Fibroblast of skin of back (primary cell): ENCODE data around the gene MGAT2. TPM values are rescaled to one million over a fixed set of nuclear protein-coding genes. Genes with fewer than 3 reads are reported as not detected.

Experiments
- DNase-seq: peaks from one replicate; pipeline ENCODE4 v3.0.0-alpha.2; 2013
- polyA plus RNA-seq, 2 experiments: library from polyadenylated mRNA; unstranded; fragments of 120-200 nt; gene quantifications; one replicate each; pipeline ENCODE4 v1.2.1, GENCODE V29; 2013; ENCODE audit not compliant: insufficient read length in 2 of 2

The MGAT2 gene
- polyA plus RNA-seq (2013, experiment 1 of 2; ENCODE audit: insufficient read length): 50.1 TPM
- polyA plus RNA-seq (2013, experiment 2 of 2; ENCODE audit: insufficient read length): 33.8 TPM

- peak; percentile 99 for DNase-seq
Observed at GRCh38 chr14:49620182-49621113, at the start of gene MGAT2, which contains the start of gene RPL36AL. MGAT2 (plus strand) TSS chr14:49620799; CDS start chr14:49621269, 470 bp downstream. RPL36AL (minus strand) TSS chr14:49620626; CDS start chr14:49619104, 1,522 bp downstream.

DNA sequence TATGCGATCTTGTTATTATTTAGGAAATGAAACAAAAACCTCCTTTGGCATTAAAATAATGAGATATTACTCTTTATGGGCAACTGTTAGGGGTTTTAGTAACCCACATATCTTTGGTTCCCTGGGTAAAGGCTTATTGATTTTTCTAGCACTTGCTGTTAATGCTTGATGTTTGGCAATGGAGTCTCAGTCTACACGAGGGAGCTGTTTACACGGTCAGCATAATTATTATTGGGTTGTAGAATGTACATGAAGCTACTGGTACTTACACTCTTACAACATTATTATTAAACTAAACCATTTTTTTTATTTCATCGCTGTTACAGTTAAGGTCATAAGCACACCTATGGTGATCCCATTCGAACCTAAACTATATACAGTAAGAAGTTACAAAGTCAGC lies 46.6 kb upstream of the MGAT2 start:
- DNase-seq: no peak

- DNase-seq: no peak
Observed at GRCh38 chr14:49578141-49578540, 42.5 kb upstream of the MGAT2 start.

DNA sequence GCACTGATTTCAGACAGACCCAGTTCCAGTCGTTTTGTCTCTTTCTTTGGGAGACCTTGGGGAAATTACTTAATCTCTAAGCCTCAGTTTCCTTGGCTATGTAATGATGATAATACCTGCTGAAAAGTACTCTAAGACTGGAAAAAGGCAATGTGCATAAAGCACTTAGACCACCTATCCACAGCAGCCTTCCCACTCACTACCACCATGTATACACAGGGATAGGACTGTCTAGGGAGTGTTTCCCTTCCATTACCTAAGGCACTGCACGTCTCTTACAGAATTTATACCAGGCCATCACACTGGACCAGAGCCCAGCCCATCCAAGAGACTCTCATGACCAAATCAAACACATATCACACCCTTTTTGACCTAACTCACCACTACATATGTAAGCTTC lies 40.8 kb upstream of the MGAT2 start:
- no peak for DNase-seq

GRCh38 chr14:49581209-49582112 lies 39.1 kb upstream of the MGAT2 start:
- DNase-seq: no peak

DNA sequence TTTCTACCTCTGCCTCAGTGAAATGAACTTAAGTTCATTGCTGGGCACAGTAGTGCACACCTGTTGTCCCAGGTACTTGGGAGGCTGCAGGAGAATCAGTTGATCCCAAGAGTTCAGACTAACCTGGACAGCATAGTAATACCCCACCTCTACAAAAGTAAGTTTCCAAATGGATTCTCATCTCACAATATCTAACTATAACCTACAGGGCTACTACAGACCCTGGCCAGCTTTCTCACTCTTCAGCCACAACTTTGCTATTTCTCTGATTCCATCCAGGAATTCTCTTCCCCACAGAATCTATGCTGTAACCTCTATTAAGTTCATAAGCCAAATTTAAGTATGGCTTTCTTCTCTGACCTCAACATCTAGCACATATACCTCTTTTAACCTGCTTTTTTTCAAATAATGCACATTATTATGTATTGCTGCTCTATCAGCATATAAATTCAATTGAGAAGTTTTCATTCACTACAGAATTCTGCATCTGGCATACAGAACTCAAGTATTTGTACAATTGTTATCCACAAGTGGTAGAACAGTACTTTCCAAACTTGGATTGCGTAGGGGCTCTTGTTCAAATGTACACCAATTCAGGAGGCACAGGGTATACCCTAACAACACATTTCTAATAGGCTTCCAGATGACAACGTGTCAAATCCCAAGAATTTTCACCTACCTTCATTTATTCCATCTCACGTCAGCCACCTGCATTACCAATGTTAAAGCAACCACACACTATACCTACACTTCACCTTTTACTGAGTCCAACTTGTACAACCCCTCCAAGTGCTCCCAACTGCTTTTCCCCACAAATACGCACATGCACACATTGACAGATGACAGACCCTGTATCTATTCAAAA lies 38.3 kb upstream of the MGAT2 start:
- DNase-seq: no peak

DNA sequence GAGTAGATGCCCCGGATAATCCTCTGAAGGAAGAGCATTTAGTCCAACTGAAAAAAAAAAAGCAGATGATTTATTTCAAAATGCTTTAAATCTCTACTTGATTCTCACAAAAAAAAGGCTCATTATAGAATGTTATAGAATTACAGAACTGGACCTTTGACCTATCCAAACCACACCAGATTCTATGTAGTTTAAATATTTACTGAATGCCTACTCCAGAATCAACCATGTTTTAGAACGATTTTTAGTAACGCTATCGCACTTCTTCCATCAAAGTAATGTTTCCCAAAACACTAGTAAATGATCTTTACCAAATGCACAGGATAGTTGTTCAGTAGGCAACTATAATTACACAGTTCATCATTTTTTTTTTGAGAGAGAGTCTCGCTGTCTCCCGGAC lies 37.0 kb upstream of the MGAT2 start:
- no peak for DNase-seq

- DNase-seq: no peak
Observed at GRCh38 chr14:49584058-49584457, 36.5 kb upstream of the MGAT2 start.

- peak; percentile 21 for DNase-seq
Observed at GRCh38 chr14:49584981-49585640, 35.5 kb upstream of the MGAT2 start.

DNA sequence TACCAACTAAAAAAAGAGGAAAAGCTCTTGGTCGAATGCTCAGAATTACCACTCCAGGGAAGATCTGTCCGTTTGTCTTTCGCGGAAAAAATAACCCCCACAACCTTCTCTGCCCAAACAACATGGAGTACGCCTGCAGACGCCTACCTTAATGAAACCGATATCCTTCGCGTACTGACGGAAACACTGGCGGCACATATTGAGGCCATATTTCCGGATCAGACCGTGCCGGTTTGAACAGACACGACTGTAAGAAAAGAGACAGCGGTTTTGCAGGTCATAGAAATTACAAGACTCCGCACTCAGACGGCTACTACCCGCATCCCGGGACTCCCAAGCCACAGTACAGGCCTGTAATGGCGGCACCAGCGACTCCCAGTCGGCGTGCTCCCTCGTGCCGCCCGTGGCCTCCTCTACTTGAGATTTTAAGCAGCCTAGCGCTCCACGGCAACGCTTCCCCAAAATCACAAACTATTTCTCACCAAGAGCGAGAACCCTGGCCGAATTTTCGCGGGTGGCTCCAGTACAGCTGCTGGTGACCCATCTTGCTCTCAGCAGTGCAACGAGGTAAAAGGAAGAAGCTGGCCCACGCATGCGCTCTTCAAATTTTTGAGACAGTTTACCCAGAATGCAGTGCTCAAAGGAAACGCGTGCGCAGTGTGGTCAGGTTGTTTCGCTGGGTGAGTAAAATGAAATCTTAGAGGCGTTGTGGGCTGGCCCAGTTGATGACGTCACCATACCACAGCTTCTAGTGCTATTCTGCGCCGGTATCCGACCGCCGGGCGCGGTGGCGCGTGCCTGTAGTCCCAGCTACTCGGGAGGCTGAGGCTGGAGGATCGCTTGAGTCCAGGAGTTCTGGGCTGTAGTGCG lies 34.6 kb upstream of the MGAT2 start, which contains the start of gene RPS29:
Gene RPS29 (minus strand): TSS at position 578 of the 870 bp plus-strand sequence. CDS start 34 bp downstream, at position 544.
- DNase-seq: peak; percentile 99

DNA sequence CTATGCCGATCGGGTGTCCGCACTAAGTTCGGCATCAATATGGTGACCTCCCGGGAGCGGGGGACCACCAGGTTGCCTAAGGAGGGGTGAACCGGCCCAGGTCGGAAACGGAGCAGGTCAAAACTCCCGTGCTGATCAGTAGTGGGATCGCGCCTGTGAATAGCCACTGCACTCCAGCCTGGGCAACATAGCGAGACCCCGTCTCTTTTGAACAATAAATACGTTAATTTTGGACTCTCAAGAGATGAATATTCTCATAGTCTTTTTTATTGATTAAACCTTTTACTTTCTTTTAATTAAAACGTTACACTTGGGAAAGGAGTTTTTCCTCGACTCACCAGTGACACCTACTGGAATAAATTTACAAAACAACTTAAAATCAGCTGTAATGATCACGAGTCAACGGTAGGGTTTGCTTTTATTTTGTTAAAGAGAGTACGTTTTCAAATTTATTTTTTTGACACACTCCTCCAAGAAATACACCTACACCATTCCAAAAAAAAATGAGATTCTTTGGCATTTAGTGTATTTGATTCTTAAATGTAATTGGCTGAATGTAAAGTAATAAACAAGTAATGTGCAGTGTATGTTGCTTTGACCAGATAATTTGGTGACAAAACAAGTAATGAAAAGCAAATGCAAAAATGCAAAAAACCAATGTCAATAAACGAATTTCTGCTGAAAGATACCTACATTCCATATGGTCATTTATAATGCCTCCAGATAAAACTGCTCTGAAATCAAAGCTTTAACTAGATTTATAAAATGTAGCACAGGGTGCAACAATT lies 33.7 kb upstream of the MGAT2 start:
- DNase-seq: peak; percentile 79

GRCh38 chr14:49589387-49589786 lies 31.2 kb upstream of the MGAT2 start:
- DNase-seq: no peak

GRCh38 chr14:49593016-49593415 lies 27.6 kb upstream of the MGAT2 start:
- DNase-seq: peak; percentile 85

GRCh38 chr14:49594347-49595091 lies 26.1 kb upstream of the MGAT2 start:
- peak; percentile 28 for DNase-seq

DNA sequence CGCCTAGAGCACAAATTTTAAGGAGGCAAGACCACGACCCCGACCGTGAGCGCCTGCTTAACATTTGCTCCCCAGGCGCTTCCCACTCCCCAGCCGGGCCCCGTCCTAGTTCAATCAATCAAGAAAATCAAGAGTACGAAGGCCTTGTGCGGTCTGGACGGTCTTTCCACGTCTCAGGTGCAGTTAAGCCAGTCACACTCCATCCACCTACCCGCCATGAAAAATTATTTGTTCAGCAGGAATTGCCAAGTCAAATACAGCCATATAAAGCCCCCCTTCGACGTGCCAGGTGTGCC lies 22.5 kb upstream of the MGAT2 start:
- no peak for DNase-seq

- peak; percentile 85 for DNase-seq
Observed at GRCh38 chr14:49598485-49599300, 21.9 kb upstream of the MGAT2 start, which contains the start of gene LRR1. LRR1 (plus strand) TSS chr14:49598940; CDS start chr14:49599021, 81 bp downstream.

- no peak for DNase-seq
Observed at GRCh38 chr14:49607583-49607982, 13.0 kb upstream of the MGAT2 start.

DNA sequence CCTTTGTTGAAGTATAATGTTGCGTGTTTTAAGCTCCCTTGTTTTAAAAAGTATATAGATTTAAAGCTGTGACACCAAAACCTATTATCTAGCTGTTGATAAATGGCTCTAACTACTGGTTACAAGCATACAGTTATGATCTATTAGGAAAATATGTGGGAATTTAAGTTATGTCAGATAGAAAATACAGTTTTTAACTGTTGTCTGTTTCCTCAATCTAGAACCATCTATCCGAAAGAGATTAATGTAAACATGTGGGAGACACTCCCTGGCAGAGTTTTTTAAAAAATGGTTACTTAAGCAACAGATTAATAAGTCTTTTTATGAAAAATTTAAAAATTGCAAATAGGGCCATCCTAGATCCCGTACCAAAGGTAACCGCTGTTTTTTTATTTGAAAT lies 8.3 kb upstream of the MGAT2 start:
- no peak for DNase-seq
